DOHH2 (cell line): ENCODE results near the gene ANKS1B.

Experiments used
- H3F3A ChIP-seq: fragments of 200-600 bp; sonication (generic), shearing (Covaris generic); 2 replicates; pipeline ENCODE4 v1.6.0; 2016; ENCODE audit warnings: antibody characterized with exemption, mild to moderate bottlenecking; ENCODE audit not compliant: control insufficient read depth, insufficient read depth
- H3K27ac ChIP-seq: fragments of 200-600 bp; sonication (generic); 2 replicates; pipeline ENCODE4 v1.5.1; 2014; ENCODE audit warnings: low read depth, mild to moderate bottlenecking, low read length, moderate library complexity
- H3K27me3 ChIP-seq: fragments of 200-600 bp; sonication (generic); 2 replicates; pipeline ENCODE4 v1.6.1; 2014; ENCODE audit warnings: mild to moderate bottlenecking, low read length, mixed read lengths; ENCODE audit not compliant: control insufficient read depth
- H3K36me3 ChIP-seq: fragments of 200-600 bp; sonication (generic); 2 replicates; pipeline ENCODE4 v1.6.1; 2014; ENCODE audit warnings: mild to moderate bottlenecking, low read length, moderate library complexity, mixed read lengths; ENCODE audit not compliant: control insufficient read depth
- H3K4me1 ChIP-seq: fragments of 200-600 bp; sonication (generic); 2 replicates; pipeline ENCODE4 v1.6.1; 2014; ENCODE audit warnings: mild to moderate bottlenecking, low read length, mixed read lengths; ENCODE audit not compliant: control insufficient read depth
- H3K4me2 ChIP-seq: fragments of 200-600 bp; sonication (generic); 2 replicates; pipeline ENCODE4 v1.6.0; 2014; ENCODE audit warnings: mild to moderate bottlenecking, low read length, moderate library complexity
- H3K4me3 ChIP-seq: fragments of 200-600 bp; sonication (generic); 2 replicates; pipeline ENCODE4 v1.5.1; 2014; ENCODE audit warnings: mild to moderate bottlenecking, low read length, mixed read lengths
- H3K79me2 ChIP-seq: fragments of 200-600 bp; sonication (generic); 2 replicates; pipeline ENCODE4 v1.6.1; 2014; ENCODE audit warnings: mild to moderate bottlenecking, low read length, mixed read lengths; ENCODE audit not compliant: control insufficient read depth
- H3K9me2 ChIP-seq: fragments of 200-600 bp; sonication (generic); replicated peaks from 2 replicates; pipeline ENCODE4 v1.6.1; 2014; ENCODE audit warnings: mild to moderate bottlenecking, low read length, mixed read lengths; ENCODE audit not compliant: control insufficient read depth
- H3K9me3 ChIP-seq: fragments of 200-600 bp; sonication (generic); 2 replicates; pipeline ENCODE4 v1.6.1; 2014; ENCODE audit warnings: antibody characterized with exemption, low read length, mixed read lengths; ENCODE audit not compliant: control insufficient read depth, insufficient read depth
- H4K20me1 ChIP-seq: fragments of 200-600 bp; sonication (generic); 2 replicates; pipeline ENCODE4 v1.6.0; 2014; ENCODE audit warnings: low read depth, mild to moderate bottlenecking, antibody characterized with exemption, low read length, moderate library complexity; ENCODE audit not compliant: control insufficient read depth, insufficient read depth
- EZH2phosphoT487 ChIP-seq: fragments of 200-600 bp; sonication (generic); IDR thresholded peaks from 2 replicates; pipeline ENCODE4 v1.6.1; 2017; ENCODE audit warnings: borderline replicate concordance, mild to moderate bottlenecking, antibody characterized with exemption, low read length, moderate library complexity, mixed read lengths
- TF ChIP-seq, protein P1 (sequence below): fragments of 200-600 bp; sonication (generic); IDR thresholded peaks from one replicate; pipeline ENCODE4 v1.5.1; 2014; ENCODE audit warnings: antibody characterized with exemption, mild to moderate bottlenecking, low read depth, low read length; ENCODE audit not compliant: poor library complexity, severe bottlenecking

ANKS1B gene

DNA sequence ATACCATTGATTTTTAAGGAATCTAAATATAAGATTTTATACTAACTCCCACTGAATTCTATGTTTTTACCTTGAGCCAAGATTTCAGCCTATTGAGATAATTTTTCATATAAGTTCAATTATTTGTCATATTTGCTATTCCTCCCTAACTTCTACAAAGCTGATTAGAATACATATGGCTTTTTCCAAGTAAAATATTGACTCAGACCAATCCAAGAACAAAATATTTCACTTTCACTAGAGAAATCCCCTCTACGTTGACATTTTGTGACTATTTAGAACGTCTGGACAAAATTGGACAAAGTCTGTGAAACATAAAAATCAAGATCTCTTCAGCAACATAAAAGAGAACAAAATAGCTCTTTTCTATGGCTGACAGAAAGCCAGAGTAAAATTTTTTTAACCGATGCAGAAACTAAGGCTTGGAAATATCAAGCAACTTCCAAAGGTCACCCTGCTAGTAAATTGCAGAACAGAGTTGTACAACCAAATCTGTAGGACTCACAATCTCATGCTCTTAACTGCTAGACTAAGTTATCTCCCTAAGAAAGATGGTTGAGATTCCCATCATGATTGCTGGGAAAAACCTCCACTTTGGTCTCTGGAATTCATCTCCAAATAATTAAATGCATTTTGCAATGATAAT lies 219.1 kb downstream of the ANKS1B start:
- H3K79me2 ChIP-seq = no peaks in the 10 kb centered on the region
- no peaks in the 10 kb centered on the region for H4K20me1 ChIP-seq
- TF ChIP-seq, protein P1, sequence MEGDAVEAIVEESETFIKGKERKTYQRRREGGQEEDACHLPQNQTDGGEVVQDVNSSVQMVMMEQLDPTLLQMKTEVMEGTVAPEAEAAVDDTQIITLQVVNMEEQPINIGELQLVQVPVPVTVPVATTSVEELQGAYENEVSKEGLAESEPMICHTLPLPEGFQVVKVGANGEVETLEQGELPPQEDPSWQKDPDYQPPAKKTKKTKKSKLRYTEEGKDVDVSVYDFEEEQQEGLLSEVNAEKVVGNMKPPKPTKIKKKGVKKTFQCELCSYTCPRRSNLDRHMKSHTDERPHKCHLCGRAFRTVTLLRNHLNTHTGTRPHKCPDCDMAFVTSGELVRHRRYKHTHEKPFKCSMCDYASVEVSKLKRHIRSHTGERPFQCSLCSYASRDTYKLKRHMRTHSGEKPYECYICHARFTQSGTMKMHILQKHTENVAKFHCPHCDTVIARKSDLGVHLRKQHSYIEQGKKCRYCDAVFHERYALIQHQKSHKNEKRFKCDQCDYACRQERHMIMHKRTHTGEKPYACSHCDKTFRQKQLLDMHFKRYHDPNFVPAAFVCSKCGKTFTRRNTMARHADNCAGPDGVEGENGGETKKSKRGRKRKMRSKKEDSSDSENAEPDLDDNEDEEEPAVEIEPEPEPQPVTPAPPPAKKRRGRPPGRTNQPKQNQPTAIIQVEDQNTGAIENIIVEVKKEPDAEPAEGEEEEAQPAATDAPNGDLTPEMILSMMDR = no peak
- no peak for TF ChIP-seq EZH2phosphoT487
- no peak overlapping the region for H3K4me3 ChIP-seq
- no peaks in the 10 kb centered on the region for H3K9me3 ChIP-seq
- no peaks in the 10 kb centered on the region for H3K9me2 ChIP-seq
- no peaks in the 10 kb centered on the region for H3K36me3 ChIP-seq
- H3K4me2 ChIP-seq = no peak overlapping the region
- peaks cover 7% of the 10 kb centered on the region for H3K4me1 ChIP-seq
- no peaks in the 10 kb centered on the region for H3K27me3 ChIP-seq
- H3K27ac ChIP-seq = no peak overlapping the region
- H3F3A ChIP-seq = no peaks in the 10 kb centered on the region

DNA sequence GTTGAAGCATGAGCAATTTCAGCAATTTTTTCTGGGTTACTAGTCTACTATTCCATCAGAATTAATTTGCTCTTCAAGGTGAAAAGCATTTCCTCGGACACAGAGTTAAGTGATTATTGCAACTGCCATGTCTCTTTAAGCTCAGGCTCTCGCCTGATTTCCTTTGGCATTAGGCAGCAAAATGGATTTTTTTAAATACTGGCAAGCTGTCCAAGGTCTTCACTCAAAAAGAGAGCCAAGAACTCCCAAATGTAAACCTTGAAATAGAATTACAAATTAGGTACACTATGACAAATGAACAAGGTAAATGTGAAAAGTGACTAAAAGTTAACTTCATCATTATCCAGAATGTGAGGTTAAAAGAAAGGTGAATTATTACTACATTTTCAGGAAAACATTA lies 225.3 kb downstream of the ANKS1B start:
- Histone ChIP-seq H3K27me3 (no peaks in the 10 kb centered on the region), H3K9me2 (no peaks in the 10 kb centered on the region), H3F3A (no peaks in the 10 kb centered on the region), H3K9me3 (peaks cover 4% of the 10 kb centered on the region; the same call in 1 of the 2 replicates), H3K27ac (no peak overlapping the region), H3K36me3 (no peaks in the 10 kb centered on the region), H4K20me1 (no peaks in the 10 kb centered on the region), H3K79me2 (no peaks in the 10 kb centered on the region), H3K4me2 (no peak overlapping the region), H3K4me3 (no peak overlapping the region), H3K4me1 (peaks cover 9% of the 10 kb centered on the region)
- TF ChIP-seq, protein P1 = no peak
- TF ChIP-seq EZH2phosphoT487 = no peak

DNA sequence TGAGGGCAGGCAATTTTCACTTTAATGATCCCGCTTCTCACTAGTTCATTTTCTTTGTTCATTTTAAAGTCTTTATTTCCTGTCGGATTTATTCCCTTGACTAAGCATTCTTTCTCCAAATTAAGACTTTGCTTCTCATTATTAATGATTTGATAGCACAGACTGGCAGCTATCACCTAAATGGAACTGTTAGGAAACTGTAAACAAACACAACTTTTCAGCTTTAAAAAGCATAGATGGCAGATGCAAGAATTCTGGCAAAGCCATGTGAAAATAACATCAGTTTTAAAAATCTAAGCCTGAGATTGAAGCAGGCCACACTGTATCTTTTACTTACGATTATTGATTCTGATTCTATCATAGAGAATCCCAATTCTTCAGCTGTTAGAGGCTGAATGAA lies 225.7 kb downstream of the ANKS1B start:
- H3K9me3 ChIP-seq = peaks cover 4% of the 10 kb centered on the region; the same call in 1 of the 2 replicates
- no peaks in the 10 kb centered on the region for H3K36me3 ChIP-seq
- H4K20me1 ChIP-seq = no peaks in the 10 kb centered on the region
- H3K79me2 ChIP-seq = no peaks in the 10 kb centered on the region
- no peaks in the 10 kb centered on the region for H3K27me3 ChIP-seq
- H3K27ac ChIP-seq = no peak overlapping the region
- no peaks in the 10 kb centered on the region for H3F3A ChIP-seq
- H3K4me3 ChIP-seq = no peak overlapping the region
- H3K4me1 ChIP-seq = peaks cover 9% of the 10 kb centered on the region
- TF ChIP-seq, protein P1 = no peak
- TF ChIP-seq EZH2phosphoT487 = no peak
- no peaks in the 10 kb centered on the region for H3K9me2 ChIP-seq
- no peak overlapping the region for H3K4me2 ChIP-seq
